H4 (cell line): ENCODE data around the gene ATF7. TPM values are rescaled to one million over a fixed set of nuclear protein-coding genes. Genes with fewer than 3 reads are reported as not detected.
"Not testable (repeated sequence)": the region's sequence is repeated elsewhere in the genome, so short reads cannot be mapped to it uniquely, and the experiment has no call there.

Source experiments
- DNase-seq: peaks from one replicate; pipeline ENCODE4 v3.0.0-alpha.2; 2015; ENCODE audit warnings: low spot score
- total RNA-seq: library from RNA; depleted of rRNA; stranded (reverse); fragments of >200 nt; shearing (Covaris generic); gene quantifications from 2 replicates; pipeline ENCODE4 v1.2.3, GENCODE V29; 2014

ATF7 gene
- total RNA-seq, 1 experiment from 2014 or later: 12.4 TPM

DNA sequence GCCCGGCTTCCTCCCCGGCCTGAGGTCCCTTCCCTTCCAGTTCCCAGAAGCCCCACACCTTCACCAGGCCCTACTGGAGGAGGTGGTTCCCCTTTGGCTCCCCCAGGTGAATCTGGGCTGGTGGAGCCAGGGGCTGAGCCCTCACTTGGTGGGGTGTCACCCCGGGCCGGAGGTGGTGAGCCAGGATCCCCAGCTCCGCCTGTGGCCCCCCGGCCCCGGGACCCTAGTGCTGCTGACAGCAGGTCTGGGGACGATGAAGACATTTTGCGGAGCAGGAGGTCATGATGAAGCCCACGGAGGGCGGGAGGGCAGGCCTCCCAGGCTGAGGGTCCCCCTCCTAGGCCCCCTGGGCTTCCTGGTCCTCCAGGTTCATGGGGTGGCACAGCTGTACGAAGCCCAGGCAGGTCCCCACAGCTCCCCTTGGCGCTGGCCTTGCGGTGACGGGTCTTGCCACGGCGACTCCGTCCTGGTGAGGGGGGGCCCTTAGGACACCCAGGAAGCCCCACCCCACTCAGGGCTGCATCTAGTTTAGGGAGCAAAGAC, 143.5 kb downstream of the ATF7 start:
- DNase-seq: no peak

- no peak for DNase-seq
Observed at GRCh38 chr12:53481939-53482586, 144.1 kb downstream of the ATF7 start.

- DNase-seq: not testable (repeated sequence)
Observed at GRCh38 chr12:53481458-53481857, 144.7 kb downstream of the ATF7 start.

- no peak for DNase-seq
Observed at GRCh38 chr12:53480491-53481442, 145.4 kb downstream of the ATF7 start.

- DNase-seq: no peak
Observed at GRCh38 chr12:53479331-53479730, 146.9 kb downstream of the ATF7 start.

- DNase-seq: no peak
Observed at GRCh38 chr12:53478865-53479264, 147.3 kb downstream of the ATF7 start.

GRCh38 chr12:53476769-53477209, 149.4 kb downstream of the ATF7 start:
- DNase-seq: no peak

DNA sequence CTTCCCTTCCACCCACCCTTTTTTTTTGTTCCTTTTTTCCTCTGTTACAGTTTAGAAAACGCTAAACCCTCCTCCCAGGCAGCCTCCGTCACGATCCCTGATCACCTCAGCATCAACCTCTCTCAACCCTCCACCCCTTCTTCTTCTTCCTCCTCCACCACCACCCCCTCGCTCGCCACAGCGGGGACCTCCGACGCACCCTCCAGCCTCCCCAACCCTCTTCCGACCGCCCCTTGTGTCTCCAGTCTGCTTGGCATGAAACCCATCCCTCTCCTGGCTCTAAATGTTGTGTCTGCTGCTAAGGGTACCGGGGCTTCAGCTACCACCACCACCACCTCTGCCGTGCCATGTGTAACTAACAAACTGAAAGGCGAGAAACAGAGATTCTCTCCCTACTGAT, 151.4 kb downstream of the ATF7 start:
- DNase-seq: no peak

GRCh38 chr12:53474077-53474476, 152.1 kb downstream of the ATF7 start:
- no peak for DNase-seq

GRCh38 chr12:53472056-53472582, 154.1 kb downstream of the ATF7 start:
- no peak for DNase-seq

GRCh38 chr12:53468282-53468681, 157.9 kb downstream of the ATF7 start:
- DNase-seq: no peak

GRCh38 chr12:53467880-53468279, 158.3 kb downstream of the ATF7 start:
- DNase-seq: no peak

DNA sequence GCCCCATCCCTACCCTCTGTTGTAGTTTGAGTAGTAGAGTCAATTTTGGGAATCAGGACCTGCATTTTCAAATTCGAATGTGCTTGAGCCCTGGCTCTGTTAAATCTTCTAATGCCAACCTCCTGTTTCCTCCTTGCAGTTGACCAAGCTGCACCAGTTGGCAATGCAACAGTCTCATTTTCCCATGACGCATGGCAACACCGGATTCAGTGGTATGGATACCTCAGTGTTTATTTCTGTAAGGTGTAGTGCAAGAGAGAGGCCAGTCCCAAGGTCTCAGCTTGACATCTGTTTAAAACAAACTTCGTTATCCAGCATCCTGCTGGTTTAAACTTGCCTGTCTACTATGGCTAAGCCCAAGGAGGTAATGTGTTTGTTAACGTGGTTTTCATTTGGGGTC, 159.1 kb downstream of the ATF7 start:
- DNase-seq: no peak

DNA sequence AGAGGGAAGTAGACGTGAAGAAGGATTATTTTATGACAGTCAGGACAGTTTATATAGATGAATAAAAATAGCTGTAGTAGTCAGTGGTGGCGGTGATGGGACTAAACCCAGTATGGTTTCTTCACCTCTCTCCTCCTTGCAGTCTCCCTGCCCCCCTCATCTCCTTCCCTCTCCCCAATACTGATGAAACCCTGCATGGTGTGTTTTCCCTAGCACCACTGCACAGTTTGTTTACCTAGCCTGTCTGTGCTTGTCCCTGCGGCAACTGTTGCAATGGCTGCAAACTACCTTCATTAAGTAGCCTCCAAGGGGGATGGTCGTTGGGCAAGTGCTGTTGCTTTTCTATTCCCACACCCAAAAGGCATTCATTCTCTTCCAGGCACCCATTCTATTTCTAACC, 159.5 kb downstream of the ATF7 start:
- no peak for DNase-seq

DNA sequence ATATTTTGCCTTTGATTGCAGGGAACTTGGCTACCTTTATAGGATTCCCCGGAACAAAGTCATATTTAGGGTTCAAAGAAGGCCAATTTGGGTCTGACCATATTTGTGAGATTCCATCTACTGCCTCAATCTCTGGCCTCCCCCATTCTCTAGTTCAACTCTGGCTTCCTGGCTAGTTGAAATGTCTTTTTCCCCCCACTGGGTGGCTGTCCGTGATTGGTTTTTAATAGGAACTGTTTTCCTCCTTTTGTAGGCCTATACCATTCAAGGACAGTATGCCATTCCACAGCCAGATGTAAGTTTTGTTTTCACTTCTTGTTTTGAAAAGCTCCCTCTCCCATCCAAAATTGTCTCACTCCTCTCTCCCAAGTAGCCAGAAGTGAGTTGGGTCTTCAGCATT, 160.5 kb downstream of the ATF7 start:
- DNase-seq: no peak

GRCh38 chr12:53464685-53465418, 161.3 kb downstream of the ATF7 start:
- no peak for DNase-seq

GRCh38 chr12:53463802-53464560, 162.2 kb downstream of the ATF7 start:
- DNase-seq: no peak

DNA sequence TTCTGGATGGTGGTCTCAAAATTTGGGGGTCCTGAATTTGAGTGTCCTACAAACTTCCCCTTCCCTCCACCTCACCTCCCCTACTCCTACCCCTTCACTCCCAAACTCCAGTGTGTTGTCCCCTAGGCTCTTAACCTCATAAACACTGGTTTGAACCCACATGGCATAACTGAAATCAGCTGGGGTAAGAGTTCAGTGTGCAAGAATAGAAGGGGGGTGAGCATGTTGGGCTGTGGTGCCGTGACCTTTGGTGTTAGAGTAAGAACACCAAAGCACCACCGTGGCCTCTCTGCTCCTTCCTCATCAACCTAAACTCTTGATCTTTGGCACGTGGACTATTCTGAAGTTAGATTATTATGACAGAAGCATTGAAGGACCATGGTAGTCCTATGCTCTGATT, 163.2 kb downstream of the ATF7 start:
- no peak for DNase-seq

- DNase-seq: no peak
Observed at GRCh38 chr12:53461591-53461990, 164.6 kb downstream of the ATF7 start.

DNA sequence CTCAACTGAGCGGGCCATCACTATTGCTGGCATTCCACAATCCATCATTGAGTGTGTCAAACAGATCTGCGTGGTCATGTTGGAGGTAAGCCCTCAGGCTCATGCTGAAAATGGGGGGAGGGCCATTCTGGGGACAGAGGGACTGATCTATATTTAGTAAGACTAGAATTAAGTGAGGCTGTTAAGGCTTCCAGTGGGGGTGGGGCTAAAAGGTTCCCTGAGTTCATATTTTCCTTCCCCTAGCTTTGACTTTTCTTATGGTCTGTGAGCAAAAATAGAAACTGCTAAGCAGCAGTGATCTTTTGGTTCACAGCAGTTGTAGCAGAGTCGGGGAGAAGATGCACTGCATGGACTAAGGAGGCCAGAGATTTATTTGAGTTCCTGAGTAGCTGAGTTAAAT, 165.1 kb downstream of the ATF7 start:
- DNase-seq: no peak

GRCh38 chr12:53459097-53459496, 167.1 kb downstream of the ATF7 start:
- no peak for DNase-seq
